Body of pancreas (tissue), 4 donors: ENCODE measurements around the gene ZNF222.
A peak's percentile ranks its signal among the peaks of the same experiment; 100 is the strongest.

Experiments used
- POLR2A ChIP-seq, 3 donors: fragments of 450-650 bp; IDR thresholded peaks; one replicate each; pipeline ENCODE4 v1.6.1; 2016; ENCODE audit warnings: antibody characterized with exemption in 3 of 3, mild to moderate bottlenecking in 2 of 3
- TF ChIP-seq, protein P1 (sequence below), 7 experiments: fragments of 450-650 bp in 4 of 7; fragments of 200-600 bp in 3 of 7; sonication (generic) in 3 of 7; IDR thresholded peaks; one replicate each; pipeline ENCODE4 v1.5.1; 2016 to 2019; ENCODE audit warnings: antibody characterized with exemption in 7 of 7

DNA sequence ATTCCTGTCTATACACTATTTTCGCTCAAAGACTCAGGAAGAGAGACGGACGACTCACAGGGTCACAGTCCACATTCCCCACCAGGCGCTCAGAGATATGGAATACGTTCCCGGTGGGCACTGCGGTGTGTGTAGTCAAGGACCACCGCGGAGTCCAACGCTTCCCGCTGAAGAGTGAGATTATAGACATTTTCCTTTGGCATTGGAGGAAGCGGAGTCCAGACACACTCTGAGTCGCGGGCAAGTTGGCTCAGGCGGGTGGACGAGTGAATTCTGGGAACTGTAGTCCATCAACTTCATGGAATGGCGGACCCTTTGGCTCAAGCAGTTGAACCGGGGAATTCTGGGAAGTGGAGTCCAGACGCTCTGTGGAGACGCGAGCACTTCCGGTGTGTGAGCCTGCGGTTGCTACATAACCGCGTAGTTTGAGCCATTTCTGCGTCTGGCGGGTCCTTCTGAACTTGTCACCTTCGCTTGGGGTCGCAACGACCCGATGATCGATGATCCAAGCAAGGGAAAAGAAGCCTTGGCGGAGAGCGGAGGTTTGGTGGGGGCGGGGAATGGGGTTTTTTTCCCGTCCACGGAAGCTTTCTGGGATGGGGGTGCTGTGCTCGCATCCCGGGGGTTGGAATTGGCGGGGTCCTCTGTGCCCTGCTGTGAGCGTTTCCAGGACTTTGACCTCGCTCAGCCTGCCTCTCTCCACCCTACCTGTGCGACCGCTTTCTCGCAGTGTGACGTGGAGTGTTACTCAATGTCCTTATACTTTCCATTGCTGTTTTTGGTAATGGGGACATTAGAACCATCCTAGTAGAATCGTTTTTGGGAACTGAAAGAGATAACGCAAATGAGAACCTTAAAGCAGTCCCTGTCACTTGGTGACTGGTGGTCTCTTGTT, 22.4 kb upstream of the ZNF222 start, which contains the start of gene ZNF230:
- TF ChIP-seq, protein P1, sequence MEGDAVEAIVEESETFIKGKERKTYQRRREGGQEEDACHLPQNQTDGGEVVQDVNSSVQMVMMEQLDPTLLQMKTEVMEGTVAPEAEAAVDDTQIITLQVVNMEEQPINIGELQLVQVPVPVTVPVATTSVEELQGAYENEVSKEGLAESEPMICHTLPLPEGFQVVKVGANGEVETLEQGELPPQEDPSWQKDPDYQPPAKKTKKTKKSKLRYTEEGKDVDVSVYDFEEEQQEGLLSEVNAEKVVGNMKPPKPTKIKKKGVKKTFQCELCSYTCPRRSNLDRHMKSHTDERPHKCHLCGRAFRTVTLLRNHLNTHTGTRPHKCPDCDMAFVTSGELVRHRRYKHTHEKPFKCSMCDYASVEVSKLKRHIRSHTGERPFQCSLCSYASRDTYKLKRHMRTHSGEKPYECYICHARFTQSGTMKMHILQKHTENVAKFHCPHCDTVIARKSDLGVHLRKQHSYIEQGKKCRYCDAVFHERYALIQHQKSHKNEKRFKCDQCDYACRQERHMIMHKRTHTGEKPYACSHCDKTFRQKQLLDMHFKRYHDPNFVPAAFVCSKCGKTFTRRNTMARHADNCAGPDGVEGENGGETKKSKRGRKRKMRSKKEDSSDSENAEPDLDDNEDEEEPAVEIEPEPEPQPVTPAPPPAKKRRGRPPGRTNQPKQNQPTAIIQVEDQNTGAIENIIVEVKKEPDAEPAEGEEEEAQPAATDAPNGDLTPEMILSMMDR (IDR thresholded peaks at IDR 0.05), result no peak
- TF ChIP-seq POLR2A (IDR thresholded peaks at IDR 0.05), result peak in 2 of 3 donors; percentile 46 to 51
